Right forelimb (tissue), 1 donor: ENCODE results near the gene GNE.
"Not testable (repeated sequence)": the region's sequence is repeated elsewhere in the genome, so short reads cannot be mapped to it uniquely, and the experiment has no call there.

Experiments
- DNase-seq: peaks from one replicate; pipeline ENCODE4 v3.0.0-alpha.2; 2018

Gene GNE

DNA sequence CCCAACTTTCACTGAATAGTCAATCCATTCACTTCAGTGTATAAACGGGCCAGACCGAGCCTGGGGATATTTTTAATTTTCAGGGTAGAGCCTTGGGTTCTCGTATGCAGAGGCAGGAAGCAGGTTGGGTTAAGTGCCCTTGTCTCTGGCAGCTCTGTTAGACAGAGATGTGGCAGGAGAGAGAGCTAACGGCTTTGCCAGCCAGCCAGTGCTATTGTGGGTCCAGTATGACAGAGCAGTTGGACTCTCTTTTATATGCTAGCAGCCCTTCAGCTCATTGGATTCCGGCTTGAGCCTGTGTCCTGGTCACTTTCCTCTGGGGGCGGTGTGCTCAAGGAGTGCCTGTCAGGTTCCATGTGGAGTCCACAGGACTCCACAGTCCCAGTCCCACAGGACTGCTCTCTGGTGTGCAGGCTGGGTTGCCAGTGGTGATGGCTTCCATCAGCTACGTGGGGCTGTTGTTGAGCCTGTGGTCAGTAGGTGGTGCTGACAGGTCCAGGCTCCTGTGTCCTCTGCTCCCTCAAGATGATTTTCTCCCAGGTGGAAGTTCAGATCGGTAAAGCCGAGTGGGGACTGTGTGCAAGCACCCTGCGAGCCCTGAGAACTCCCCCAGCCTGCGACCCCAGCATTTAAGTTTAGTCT, 53.2 kb downstream of the GNE start:
- DNase-seq = no peak

GRCh38 chr9:36194326-36195000, 63.8 kb downstream of the GNE start:
- DNase-seq = no peak

DNA sequence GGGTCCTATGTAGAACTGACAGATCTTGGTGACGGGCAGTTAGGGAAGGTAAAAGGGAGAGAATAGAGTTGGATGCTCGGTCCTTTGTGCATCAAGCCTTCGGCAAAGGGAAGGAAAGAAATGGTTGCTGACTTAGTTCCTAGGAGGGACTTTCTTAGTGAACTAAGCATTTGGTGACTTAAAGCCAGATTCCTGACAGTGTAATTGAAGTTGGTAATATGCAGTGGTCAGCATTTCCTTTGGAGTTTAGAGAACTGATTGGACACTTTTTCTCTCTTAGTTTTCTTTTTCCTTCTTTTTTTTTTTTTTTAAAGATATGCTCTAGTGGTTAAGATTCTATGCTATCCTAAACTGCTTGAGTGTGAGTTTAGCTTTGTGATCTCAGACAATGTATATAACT, 65.2 kb downstream of the GNE start:
- no peak for DNase-seq

DNA sequence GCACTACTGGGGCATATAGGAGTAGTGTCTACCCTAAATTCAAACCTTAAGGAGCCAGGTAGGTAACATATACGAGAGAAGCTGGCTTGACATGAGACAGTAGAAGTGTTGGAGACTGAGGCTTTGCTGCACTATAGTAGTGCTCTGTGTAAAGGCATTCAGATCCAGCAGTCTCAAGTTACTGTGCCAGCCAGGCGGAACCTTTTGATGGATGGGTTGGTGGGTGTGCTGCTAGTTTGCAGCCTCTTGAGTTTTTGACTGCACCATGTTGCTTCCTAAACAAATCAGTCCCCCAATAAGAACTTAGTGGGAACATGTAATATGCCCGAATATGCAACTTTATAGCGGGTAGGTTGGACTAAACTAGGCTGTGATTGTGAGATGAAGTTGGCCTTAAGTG, 66.1 kb downstream of the GNE start:
- DNase-seq = no peak

GRCh38 chr9:36191686-36192085, 66.6 kb downstream of the GNE start:
- DNase-seq = no peak

DNA sequence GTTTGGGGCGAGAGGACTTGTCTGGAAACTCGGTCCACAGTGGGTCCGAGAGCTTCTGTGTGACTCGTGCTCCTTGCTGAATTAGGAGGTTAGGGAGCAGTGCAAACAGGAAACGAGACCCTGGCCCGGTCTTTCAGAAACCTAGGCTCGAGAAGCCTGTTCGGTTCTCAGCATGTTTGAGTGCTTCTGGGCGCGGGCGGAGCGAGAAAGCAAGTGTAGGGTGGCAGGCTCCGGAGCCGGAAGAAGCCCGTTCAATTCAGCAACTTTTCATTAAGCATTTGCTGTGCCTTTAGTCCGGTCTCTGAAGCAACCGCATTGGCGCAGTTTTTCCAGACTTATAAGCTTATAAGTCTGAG, 67.0 kb downstream of the GNE start:
- no peak for DNase-seq

- DNase-seq = peak; percentile 96
Observed at GRCh38 chr9:36190388-36191289, 67.6 kb downstream of the GNE start, which contains the start of gene CLTA. Gene CLTA, plus strand, starts transcription at chr9:36190921. Its CDS starts 136 bp downstream, at chr9:36191057.

DNA sequence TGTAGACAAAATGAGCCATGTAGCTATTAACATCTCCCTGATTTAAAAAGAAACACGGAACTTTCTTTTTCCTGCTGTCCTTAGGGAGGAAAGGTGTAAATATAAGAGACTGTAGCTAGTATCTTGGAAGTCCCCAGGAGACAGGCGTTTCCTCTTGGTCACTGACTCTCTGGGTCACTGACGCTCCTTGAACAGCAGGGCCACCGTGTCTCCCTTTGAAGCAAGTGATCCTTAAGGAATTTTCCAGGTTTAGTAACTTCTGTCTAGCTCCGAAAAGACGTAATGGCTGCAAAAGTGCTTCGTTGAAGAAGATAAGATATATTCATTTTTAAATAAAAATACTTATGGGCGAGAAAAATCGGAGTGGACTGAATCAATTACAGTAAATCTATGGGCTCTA, 68.3 kb downstream of the GNE start:
- DNase-seq = no peak

DNA sequence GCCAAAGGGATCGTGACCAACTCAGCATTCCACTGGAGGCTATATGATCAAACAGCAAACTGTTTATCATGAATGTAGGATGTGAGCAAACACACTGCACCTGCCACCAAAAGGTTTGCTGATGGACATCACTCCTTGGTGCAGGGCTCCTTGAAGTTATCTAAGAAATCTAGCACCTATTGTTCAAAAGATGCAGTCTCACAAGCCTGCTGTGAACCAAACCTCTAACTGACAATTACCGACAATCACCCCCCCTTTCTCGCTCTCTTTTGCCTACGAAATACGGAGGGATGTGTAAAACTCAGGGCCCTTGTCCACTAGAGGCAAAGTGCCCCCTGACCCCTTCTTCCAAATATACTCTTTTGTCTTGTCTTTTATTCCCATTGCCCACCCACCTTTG, 70.0 kb downstream of the GNE start:
- DNase-seq = no peak

DNA sequence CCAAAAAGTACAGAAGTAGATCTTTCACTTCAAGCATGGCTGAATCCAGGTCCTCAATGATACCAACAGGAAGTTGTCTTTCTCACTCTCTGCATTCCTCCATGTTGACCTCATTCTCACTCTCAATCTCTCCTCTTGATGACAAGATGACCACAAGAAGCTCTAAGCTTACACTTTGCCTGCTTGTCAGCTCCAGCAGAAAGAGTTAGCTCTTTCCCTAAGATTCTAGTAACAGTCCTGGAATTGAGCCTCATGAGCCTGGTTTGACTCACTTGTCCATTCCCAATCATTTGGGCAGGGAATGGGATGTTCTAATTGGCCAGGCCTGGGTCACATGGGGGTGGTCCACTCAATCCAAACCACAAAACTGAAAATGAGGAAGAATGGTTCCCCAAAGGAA, 70.8 kb downstream of the GNE start:
- no peak for DNase-seq

DNA sequence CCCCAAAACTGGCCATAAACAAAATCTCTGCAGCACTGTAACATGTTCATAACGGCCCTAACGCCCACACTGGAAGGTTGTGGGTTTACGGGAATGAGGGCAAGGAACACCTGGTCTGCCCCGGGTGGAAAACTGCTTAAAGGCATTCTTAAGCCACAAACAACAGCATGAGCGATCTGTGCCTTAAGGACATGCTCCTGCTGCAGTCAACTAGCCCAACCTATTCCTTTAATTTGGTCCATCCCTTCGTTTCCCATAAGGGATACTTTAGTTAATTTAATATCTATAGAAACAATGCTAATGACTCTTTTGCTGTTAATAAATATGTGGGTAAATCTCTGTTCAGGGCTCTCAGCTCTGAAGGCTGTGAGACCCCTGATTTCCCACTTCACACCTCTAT, 78.0 kb downstream of the GNE start:
- not testable (repeated sequence) for DNase-seq

- no peak for DNase-seq
Observed at GRCh38 chr9:36177571-36177970, 80.7 kb downstream of the GNE start.

GRCh38 chr9:36176496-36176895, 81.8 kb downstream of the GNE start:
- DNase-seq = not testable (repeated sequence)

- not testable (repeated sequence) for DNase-seq
Observed at GRCh38 chr9:36175209-36175608, 83.0 kb downstream of the GNE start.

- no peak for DNase-seq
Observed at GRCh38 chr9:36174731-36175130, 83.5 kb downstream of the GNE start.

GRCh38 chr9:36174271-36174670, 84.0 kb downstream of the GNE start:
- DNase-seq = no peak

DNA sequence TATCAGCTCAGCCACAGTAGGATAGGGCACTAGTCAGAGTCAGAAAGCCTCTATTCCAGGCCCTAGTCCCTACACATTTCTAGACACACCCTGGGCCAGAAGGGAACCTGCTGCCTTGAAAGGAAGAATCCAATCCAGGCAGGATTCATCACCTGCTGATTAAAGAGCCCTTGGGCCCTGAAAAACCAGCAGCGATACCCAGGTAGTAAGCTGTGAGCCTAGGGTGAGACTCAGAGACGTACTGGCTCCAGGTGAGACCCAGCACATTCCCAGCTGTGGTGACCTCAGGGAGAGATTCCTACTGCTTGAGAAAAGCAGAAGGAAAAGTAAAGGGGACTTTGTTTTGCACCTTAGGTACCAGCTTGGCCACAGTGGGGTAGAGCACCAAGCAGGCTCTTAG, 84.4 kb downstream of the GNE start:
- no peak for DNase-seq

GRCh38 chr9:36170531-36170930, 87.7 kb downstream of the GNE start:
- DNase-seq = no peak

DNA sequence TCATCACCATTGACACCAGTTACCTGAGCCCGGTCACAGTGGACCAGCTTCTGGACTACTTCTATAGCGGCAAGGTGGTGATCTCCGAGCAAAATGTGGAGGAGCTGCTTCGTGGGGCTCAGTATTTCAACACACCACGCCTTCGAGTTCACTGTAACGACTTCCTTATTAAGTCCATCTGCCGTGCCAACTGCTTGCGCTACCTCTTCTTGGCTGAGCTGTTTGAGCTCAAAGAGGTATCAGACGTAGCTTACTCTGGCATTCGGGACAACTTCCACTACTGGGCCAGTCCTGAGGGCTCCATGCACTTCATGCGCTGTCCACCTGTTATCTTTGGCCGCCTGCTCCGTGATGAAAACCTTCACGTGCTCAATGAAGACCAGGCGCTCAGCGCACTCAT, 88.5 kb downstream of the GNE start:
- DNase-seq = no peak

GRCh38 chr9:36169166-36169565, 89.1 kb downstream of the GNE start, which contains the start of gene CCIN:
Gene CCIN, plus strand, starts transcription at chr9:36169388. Its CDS starts 115 bp downstream, at chr9:36169503.
- no peak for DNase-seq

GRCh38 chr9:36166168-36166927, 91.9 kb downstream of the GNE start:
- DNase-seq = peak; percentile 94

DNA sequence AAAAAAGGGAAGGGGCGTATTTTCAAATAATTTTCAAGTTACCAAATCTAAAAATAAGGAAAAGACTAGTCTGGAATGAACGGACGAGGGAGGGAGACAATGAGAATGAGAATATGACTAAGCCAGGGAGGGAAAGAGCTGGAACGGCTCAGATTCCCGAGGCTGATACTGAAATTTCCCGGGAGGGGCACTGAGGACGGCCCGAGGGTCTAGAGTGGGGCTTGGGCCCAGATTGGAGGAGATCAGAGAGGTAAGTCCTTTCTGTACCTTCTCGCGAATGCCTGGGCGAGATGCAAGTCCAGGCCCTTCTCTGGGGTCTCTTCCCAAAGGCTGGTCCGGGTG, 92.5 kb downstream of the GNE start:
- DNase-seq = no peak

DNA sequence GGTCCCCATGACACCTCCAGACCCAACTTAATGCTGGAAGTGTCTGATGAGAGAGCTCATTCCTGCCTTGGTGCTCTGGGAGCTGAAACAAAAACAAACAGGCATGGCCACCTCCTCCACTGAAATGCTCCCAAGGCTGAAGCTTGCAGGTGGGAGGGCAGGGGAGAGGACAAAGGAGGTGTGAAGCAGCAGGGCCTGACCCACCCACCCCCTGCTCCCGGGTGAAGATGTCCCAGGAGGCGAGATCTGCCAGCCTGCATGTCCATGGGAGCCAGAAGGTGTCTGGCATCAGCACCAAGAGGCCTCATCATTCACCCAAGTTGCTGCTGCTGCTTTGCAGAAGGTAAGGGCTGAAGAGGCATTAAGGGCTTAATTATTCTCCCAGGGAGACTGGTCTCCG, 93.3 kb downstream of the GNE start:
- no peak for DNase-seq
